Right atrium auricular region (tissue), 2 donors: ENCODE results near the gene SERPINF2. TPM values are rescaled to one million over a fixed set of nuclear protein-coding genes. Genes with fewer than 3 reads are reported as not detected.

Experiments
- DNase-seq: peaks from one replicate; pipeline ENCODE4 v3.0.0-alpha.2; 2019; ENCODE audit warnings: low spot score
- H3K27ac ChIP-seq, 2 donors: fragments of 200-600 bp; sonication (generic); 1 replicate in 1 of 2; 2 replicates in 1 of 2; pipeline ENCODE4 v1.5.1; 2016 to 2019
- H3K27me3 ChIP-seq, 2 donors: fragments of 200-600 bp; sonication (generic); one replicate each; pipeline versions ENCODE4 v1.5.1 to v1.6.0; 2017 to 2019
- H3K36me3 ChIP-seq: fragments of 200-600 bp; sonication (generic); one replicate; pipeline ENCODE4 v1.5.1; 2016
- H3K4me1 ChIP-seq, 2 donors: fragments of 200-600 bp; sonication (generic); one replicate each; pipeline versions ENCODE4 v1.5.1 to v1.6.0; 2017 to 2019
- H3K4me3 ChIP-seq, 2 donors: fragments of 200-600 bp; sonication (generic); 1 replicate in 1 of 2; 2 replicates in 1 of 2; pipeline ENCODE4 v1.5.1; 2017 to 2019; ENCODE audit warnings: mild to moderate bottlenecking in 1 of 2, moderate library complexity in 1 of 2
- H3K9me3 ChIP-seq, 2 donors: fragments of 200-600 bp; sonication (generic); one replicate each; pipeline ENCODE4 v1.5.1; 2019
- total RNA-seq, 2 donors: library from RNA; depleted of rRNA; stranded (reverse); fragments of >200 nt; gene quantifications; one replicate each; pipeline ENCODE4 v1.1.0, GENCODE V29; 2016
- TF ChIP-seq, protein P1 (sequence below), 2 donors: fragments of 200-600 bp; sonication (generic); IDR thresholded peaks; one replicate each; pipeline ENCODE4 v1.5.1; 2019; ENCODE audit warnings: antibody characterized with exemption in 2 of 2

The SERPINF2 gene
- total RNA-seq, 2 donors from 2014 or later, result 1.0 to 1.5 TPM

DNA sequence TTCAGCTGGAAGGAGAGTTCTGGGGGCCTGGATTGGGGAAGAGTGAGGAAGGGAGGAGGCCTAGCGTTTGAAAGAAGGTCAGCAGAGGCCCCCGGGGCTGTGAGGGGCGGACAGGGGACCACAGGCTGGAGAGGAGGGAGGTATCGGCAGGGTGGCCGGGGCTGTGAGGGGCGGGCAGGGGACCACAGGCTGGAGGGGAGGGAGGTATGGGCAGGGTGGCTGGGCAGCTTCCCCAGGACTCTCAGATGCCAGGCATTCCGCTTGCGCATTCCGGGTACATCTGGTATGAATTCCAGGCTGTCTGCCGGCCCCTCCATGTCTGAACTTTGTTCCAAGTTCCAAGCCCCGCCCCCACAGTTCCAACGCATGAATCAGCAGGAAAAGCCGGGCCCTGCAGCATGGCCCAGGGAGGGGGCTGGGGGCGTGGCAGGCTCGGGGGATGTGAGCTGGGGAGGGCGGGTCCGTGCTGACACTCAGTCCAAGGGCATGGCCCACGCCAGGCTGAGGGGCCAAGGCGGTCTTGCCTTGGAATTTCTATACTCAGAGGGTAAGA is 28.2 kb upstream of the SERPINF2 start:
- TF ChIP-seq, protein P1, sequence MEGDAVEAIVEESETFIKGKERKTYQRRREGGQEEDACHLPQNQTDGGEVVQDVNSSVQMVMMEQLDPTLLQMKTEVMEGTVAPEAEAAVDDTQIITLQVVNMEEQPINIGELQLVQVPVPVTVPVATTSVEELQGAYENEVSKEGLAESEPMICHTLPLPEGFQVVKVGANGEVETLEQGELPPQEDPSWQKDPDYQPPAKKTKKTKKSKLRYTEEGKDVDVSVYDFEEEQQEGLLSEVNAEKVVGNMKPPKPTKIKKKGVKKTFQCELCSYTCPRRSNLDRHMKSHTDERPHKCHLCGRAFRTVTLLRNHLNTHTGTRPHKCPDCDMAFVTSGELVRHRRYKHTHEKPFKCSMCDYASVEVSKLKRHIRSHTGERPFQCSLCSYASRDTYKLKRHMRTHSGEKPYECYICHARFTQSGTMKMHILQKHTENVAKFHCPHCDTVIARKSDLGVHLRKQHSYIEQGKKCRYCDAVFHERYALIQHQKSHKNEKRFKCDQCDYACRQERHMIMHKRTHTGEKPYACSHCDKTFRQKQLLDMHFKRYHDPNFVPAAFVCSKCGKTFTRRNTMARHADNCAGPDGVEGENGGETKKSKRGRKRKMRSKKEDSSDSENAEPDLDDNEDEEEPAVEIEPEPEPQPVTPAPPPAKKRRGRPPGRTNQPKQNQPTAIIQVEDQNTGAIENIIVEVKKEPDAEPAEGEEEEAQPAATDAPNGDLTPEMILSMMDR (IDR thresholded peaks at IDR 0.05), result no peak
- DNase-seq, result peak; percentile 99
- peak overlapping the region; percentile 100 for H3K27ac ChIP-seq
- no peaks in the 10 kb centered on the region for H3K9me3 ChIP-seq
- H3K27me3 ChIP-seq, result no peaks in the 10 kb centered on the region
- H3K36me3 ChIP-seq, result peaks cover 42% of the 10 kb centered on the region
- peaks cover 0 to 65% of the 10 kb centered on the region in 2 donors for H3K4me1 ChIP-seq
- H3K4me3 ChIP-seq, result peak overlapping the region; percentile 86 to 100

DNA sequence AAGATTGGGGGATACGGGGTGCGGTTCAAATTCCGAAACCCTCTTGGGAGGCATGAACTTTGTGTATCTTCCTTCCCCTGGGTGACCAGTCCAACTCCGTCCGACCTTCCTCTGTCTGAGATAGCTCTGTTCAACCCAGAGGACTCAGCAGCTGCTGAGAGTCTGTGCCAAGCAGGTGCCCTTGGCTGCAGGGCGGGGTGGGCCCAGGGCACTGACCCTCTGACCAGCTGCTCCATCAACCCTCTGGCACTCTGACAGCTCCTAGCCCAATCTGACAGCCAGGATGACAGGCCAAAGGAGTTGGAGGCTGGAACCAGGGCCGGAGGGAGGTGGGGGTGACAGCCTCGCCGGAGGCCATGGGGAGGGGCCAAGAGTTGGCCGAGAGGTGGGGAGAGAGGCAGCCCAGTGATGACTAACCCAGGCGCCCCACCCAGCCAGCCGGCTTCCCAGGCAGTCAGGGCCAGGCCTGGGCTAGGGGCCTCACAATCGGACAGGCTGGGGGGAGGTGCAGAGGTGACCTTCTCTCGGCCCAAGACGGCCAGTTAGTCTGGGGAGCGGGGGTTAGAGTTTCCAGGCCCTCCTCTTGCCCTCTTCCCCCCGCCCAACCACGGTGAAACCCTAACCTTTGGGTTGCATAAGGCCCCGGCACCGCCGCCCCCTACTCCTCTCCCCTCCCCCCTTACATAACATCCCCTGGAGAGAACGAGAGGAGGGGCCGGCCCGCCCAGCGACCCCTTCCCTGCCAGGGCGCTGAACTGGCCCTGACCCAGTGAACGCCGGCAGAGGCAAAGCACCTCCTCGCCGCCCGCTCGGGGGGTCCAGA is 27.5 kb upstream of the SERPINF2 start:
- Histone ChIP-seq H3K4me1 (peaks cover 0 to 60% of the 10 kb centered on the region in 2 donors), H3K27me3 (no peaks in the 10 kb centered on the region), H3K9me3 (no peaks in the 10 kb centered on the region), H3K36me3 (peaks cover 42% of the 10 kb centered on the region), H3K4me3 (peak overlapping the region; percentile 86 to 100), H3K27ac (peak overlapping the region; percentile 100)
- TF ChIP-seq, protein P1 (IDR thresholded peaks at IDR 0.05), result no peak
- DNase-seq, result peak; percentile 95

DNA sequence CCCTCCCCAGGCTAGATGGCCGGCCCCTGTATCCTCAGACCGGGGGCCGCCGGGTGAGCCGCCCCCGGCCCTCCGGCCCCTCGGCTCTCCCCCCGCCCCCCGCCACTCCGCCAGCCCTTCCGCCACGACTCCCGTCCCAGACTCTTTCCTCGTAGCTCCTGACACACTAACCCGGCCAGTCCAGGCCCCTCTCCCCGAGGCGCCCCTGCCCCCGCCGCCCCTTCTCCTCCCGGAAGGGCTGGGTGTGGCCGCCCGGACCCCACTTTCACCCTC is 26.9 kb upstream of the SERPINF2 start:
- H3K27me3 ChIP-seq, result no peaks in the 10 kb centered on the region
- H3K36me3 ChIP-seq, result peaks cover 41% of the 10 kb centered on the region
- DNase-seq, result no peak
- peaks cover 0 to 59% of the 10 kb centered on the region in 2 donors for H3K4me1 ChIP-seq
- no peaks in the 10 kb centered on the region for H3K9me3 ChIP-seq
- H3K27ac ChIP-seq, result peak overlapping the region; percentile 100
- H3K4me3 ChIP-seq, result peak overlapping the region; percentile 86 to 100
- TF ChIP-seq, protein P1 (IDR thresholded peaks at IDR 0.05), result no peak

DNA sequence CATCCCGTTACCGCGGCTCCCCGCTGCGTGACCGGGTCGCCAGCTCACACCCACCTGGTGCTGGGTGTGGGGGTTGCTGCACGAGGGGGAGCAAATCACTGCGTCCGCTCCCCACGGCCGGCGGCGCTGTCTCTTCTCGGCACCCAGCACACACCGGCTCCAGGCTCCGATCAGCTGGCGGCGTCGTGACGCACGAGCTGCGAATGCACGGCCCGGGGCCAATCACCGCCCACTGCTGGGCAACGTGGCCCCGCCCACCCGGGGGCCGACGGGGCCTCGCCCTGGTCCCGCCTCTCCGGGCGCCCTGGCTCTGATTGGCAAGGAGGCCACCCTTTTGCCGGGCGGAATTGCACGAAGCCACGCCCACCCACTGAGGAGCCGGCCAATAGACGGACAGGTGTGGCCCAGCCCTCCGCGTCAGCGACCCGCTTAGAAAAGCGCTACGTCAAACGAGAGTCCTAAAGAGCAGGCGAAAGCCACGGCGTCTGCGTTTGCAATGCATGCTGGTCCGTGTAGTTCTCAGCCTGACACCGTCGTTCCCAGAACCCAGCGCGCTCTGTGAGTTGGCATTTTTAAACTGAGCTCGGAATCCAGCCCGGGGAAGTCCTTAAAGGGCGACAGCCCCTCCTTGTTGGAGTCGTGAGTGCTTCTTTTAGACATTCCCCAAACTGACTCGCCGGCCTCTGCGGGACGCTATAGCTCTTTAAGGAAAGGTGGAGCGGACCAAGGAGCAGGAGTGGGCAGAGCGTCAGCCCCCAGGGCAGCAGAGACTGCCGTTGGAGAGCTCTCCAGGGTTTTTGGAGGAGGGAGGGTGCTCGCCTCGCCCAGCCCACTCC is 26.4 kb upstream of the SERPINF2 start:
- TF ChIP-seq, protein P1 (IDR thresholded peaks at IDR 0.05), result peak in 1 of 2 donors; percentile 35
- Histone ChIP-seq H3K36me3 (peaks cover 36% of the 10 kb centered on the region), H3K4me3 (peak overlapping the region; percentile 86 to 100), H3K4me1 (peaks cover 0 to 55% of the 10 kb centered on the region in 2 donors), H3K9me3 (no peaks in the 10 kb centered on the region), H3K27me3 (no peaks in the 10 kb centered on the region), H3K27ac (peak overlapping the region; percentile 100)
- peak; percentile 100 for DNase-seq

DNA sequence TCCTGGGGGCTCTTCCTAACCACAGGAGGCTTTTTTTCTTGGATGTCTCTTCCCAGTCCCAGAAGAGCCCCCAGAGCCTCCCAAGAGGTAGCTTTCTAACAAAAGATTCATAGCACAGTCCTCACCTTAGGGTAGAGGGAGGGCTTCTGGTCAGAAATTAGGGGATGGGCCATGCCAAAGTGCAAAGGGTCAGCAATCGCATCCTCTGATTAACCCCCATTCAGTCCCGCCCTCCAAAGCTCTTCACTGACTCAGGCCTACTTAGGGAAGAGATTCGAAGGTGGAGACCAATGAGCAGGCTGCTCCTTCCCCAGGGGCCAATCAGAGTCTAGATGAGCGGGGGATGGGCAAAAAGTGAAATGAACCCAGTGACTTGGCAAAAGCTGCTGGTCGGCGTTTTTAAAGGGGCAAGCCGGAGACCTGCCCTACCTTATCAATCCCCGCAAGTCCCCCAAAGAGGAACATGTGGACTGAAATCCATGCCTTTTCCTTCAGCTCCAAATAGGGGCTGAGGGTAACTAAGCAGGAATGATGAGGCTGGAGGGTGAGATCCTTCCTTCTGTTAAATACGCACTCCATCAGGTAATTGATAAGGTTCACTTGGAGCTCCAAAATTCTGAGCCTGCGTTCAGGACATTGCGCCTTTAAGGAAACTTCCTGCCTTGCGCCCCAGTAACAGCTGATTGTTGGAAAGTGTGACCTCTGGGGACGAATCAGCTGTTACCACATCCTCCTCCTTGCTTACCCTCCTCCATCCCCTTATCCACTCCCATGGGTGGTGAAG is 25.6 kb upstream of the SERPINF2 start:
- Histone ChIP-seq H3K4me3 (peak overlapping the region; percentile 74 to 75), H3K36me3 (peaks cover 28% of the 10 kb centered on the region), H3K9me3 (no peaks in the 10 kb centered on the region), H3K4me1 (peaks cover 0 to 48% of the 10 kb centered on the region in 2 donors), H3K27ac (peak overlapping the region; percentile 99 to 100), H3K27me3 (no peaks in the 10 kb centered on the region)
- peak; percentile 98 for DNase-seq
- TF ChIP-seq, protein P1 (IDR thresholded peaks at IDR 0.05), result no peak
